T-helper 1 cell (primary cell): ENCODE results near the gene NOL4L.

ENCODE experiments used
- DNase-seq, 5 donors: peaks; one replicate each; pipeline ENCODE4 v3.0.0-alpha.2; 2012 to 2020
- total RNA-seq, 4 donors: gene quantifications; one replicate each; lab custom pipeline; 2026; lab: John Stamatoyannopoulos, UW

NOL4L gene
- 90.1 to 131 (median 107) reads per million in 4 donors for total RNA-seq

- DNase-seq, result peak in 4 of 5 donors; percentile 17 to 47 (median 26)
Observed at GRCh38 chr20:32585011-32585585, at the start of gene NOL4L. TSS of gene NOL4L (minus strand) at chr20:32585333. CDS start at chr20:32584890, 443 bp downstream.

- no peak for DNase-seq
Observed at GRCh38 chr20:32634041-32634805, 49.1 kb upstream of the NOL4L start.

- DNase-seq, result no peak
Observed at GRCh38 chr20:32632461-32633354, 47.6 kb upstream of the NOL4L start.

- no peak for DNase-seq
Observed at GRCh38 chr20:32631933-32632460, 46.9 kb upstream of the NOL4L start.

- DNase-seq, result no peak
Observed at GRCh38 chr20:32629813-32630212, 44.7 kb upstream of the NOL4L start.

- no peak for DNase-seq
Observed at GRCh38 chr20:32628960-32629530, 43.9 kb upstream of the NOL4L start.

GRCh38 chr20:32626859-32627636 lies 41.9 kb upstream of the NOL4L start:
- no peak for DNase-seq

GRCh38 chr20:32626407-32626806 lies 41.3 kb upstream of the NOL4L start:
- DNase-seq, result no peak

- no peak for DNase-seq
Observed at GRCh38 chr20:32625996-32626395, 40.9 kb upstream of the NOL4L start.

GRCh38 chr20:32624687-32625345 lies 39.7 kb upstream of the NOL4L start:
- DNase-seq, result no peak

GRCh38 chr20:32623667-32624157 lies 38.6 kb upstream of the NOL4L start:
- no peak for DNase-seq

- no peak for DNase-seq
Observed at GRCh38 chr20:32622585-32623468, 37.7 kb upstream of the NOL4L start.

GRCh38 chr20:32621891-32622584 lies 36.9 kb upstream of the NOL4L start:
- no peak for DNase-seq

GRCh38 chr20:32621071-32621890 lies 36.1 kb upstream of the NOL4L start:
- DNase-seq, result no peak

GRCh38 chr20:32619586-32619985 lies 34.5 kb upstream of the NOL4L start:
- DNase-seq, result no peak

- no peak for DNase-seq
Observed at GRCh38 chr20:32614772-32615171, 29.6 kb upstream of the NOL4L start.

GRCh38 chr20:32614303-32614702 lies 29.2 kb upstream of the NOL4L start:
- no peak for DNase-seq
